ENCODE measurements around the gene TEX48. TPM values are rescaled to one million over a fixed set of nuclear protein-coding genes. Genes with fewer than 3 reads are reported as not detected.

The TEX48 gene
- total RNA-seq, 1 experiment from 2014 or later = not detected

GRCh38 chr9:114694146-114694545, 12.2 kb upstream of the TEX48 start:
- DNase-seq (ENCODE audit: extremely low read depth, low read depth) = no peak

- DNase-seq (ENCODE audit: extremely low read depth, low read depth) = no peak
Measured at GRCh38 chr9:114693248-114693855, 11.4 kb upstream of the TEX48 start.

GRCh38 chr9:114691956-114692295, 9.9 kb upstream of the TEX48 start:
- DNase-seq (ENCODE audit: extremely low read depth, low read depth) = no peak

GRCh38 chr9:114691046-114691955, 9.3 kb upstream of the TEX48 start:
- DNase-seq (ENCODE audit: extremely low read depth, low read depth) = peak; percentile 49

- no peak for DNase-seq (ENCODE audit: extremely low read depth, low read depth)
Measured at GRCh38 chr9:114690308-114690707, 8.3 kb upstream of the TEX48 start.

GRCh38 chr9:114689813-114690212, 7.8 kb upstream of the TEX48 start:
- DNase-seq (ENCODE audit: extremely low read depth, low read depth) = no peak

- DNase-seq (ENCODE audit: extremely low read depth, low read depth) = no peak
Measured at GRCh38 chr9:114688909-114689610, 7.1 kb upstream of the TEX48 start.

GRCh38 chr9:114688379-114688778, 6.4 kb upstream of the TEX48 start:
- no peak for DNase-seq (ENCODE audit: extremely low read depth, low read depth)

GRCh38 chr9:114687034-114687433, 5.0 kb upstream of the TEX48 start:
- DNase-seq (ENCODE audit: extremely low read depth, low read depth) = no peak

GRCh38 chr9:114685951-114686350, 4.0 kb upstream of the TEX48 start:
- no peak for DNase-seq (ENCODE audit: extremely low read depth, low read depth)

GRCh38 chr9:114684036-114684435, 2.0 kb upstream of the TEX48 start:
- DNase-seq (ENCODE audit: extremely low read depth, low read depth) = no peak

- no peak for DNase-seq (ENCODE audit: extremely low read depth, low read depth)
Measured at GRCh38 chr9:114682846-114683245, 854 bp upstream of the TEX48 start.

GRCh38 chr9:114680259-114681001, 1.6 kb downstream of the TEX48 start:
- DNase-seq (ENCODE audit: extremely low read depth, low read depth) = no peak

GRCh38 chr9:114678795-114679194, 3.2 kb downstream of the TEX48 start:
- DNase-seq (ENCODE audit: extremely low read depth, low read depth) = no peak

GRCh38 chr9:114678130-114678529, 3.9 kb downstream of the TEX48 start:
- no peak for DNase-seq (ENCODE audit: extremely low read depth, low read depth)

- DNase-seq (ENCODE audit: extremely low read depth, low read depth) = peak; percentile 95
Measured at GRCh38 chr9:114677418-114677817, 4.6 kb downstream of the TEX48 start.

GRCh38 chr9:114676901-114677300, 5.1 kb downstream of the TEX48 start:
- no peak for DNase-seq (ENCODE audit: extremely low read depth, low read depth)

- DNase-seq (ENCODE audit: extremely low read depth, low read depth) = no peak
Measured at GRCh38 chr9:114674798-114675540, 7.0 kb downstream of the TEX48 start.

- no peak for DNase-seq (ENCODE audit: extremely low read depth, low read depth)
Measured at GRCh38 chr9:114674076-114674797, 7.8 kb downstream of the TEX48 start.

GRCh38 chr9:114671605-114672004, 10.4 kb downstream of the TEX48 start:
- no peak for DNase-seq (ENCODE audit: extremely low read depth, low read depth)

Data from NCI-H460 (cell line).